Thyroid gland (tissue), 4 donors: ENCODE measurements around the gene CLASP1.

ENCODE experiments used
- POLR2A ChIP-seq, 2 donors: fragments of 450-650 bp; IDR thresholded peaks; one replicate each; pipeline ENCODE4 v1.6.1; 2017; ENCODE audit warnings: antibody characterized with exemption in 2 of 2, mild to moderate bottlenecking in 2 of 2, moderate library complexity in 1 of 2
- TF ChIP-seq, protein P1 (sequence below), 6 experiments: fragments of 200-600 bp in 3 of 6; fragments of 450-650 bp in 3 of 6; sonication (generic) in 3 of 6; IDR thresholded peaks; one replicate each; pipeline ENCODE4 v1.5.1; 2016 to 2019; ENCODE audit warnings: antibody characterized with exemption in 6 of 6, mild to moderate bottlenecking in 2 of 6, inconsistent platforms in 1 of 6, moderate library complexity in 1 of 6

DNA sequence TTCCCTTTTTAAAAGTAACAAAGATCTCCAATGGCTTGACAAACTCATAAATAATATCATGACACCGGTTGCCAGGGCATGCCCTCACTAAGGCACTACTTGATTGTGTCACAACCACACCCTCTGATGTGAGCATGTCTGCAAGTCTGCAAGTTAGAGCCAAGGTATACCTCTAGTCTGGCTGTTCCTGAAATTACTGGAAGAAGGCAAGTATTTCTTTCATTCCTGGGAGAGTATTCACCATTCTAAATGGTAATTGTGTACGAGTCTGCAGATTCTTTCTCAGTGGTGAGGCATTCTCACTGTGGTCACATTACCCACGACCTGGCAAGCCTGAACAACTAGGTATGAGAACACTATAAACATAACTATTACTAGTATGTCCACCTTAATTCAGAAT is 144.3 kb downstream of the CLASP1 start:
- TF ChIP-seq, protein P1, sequence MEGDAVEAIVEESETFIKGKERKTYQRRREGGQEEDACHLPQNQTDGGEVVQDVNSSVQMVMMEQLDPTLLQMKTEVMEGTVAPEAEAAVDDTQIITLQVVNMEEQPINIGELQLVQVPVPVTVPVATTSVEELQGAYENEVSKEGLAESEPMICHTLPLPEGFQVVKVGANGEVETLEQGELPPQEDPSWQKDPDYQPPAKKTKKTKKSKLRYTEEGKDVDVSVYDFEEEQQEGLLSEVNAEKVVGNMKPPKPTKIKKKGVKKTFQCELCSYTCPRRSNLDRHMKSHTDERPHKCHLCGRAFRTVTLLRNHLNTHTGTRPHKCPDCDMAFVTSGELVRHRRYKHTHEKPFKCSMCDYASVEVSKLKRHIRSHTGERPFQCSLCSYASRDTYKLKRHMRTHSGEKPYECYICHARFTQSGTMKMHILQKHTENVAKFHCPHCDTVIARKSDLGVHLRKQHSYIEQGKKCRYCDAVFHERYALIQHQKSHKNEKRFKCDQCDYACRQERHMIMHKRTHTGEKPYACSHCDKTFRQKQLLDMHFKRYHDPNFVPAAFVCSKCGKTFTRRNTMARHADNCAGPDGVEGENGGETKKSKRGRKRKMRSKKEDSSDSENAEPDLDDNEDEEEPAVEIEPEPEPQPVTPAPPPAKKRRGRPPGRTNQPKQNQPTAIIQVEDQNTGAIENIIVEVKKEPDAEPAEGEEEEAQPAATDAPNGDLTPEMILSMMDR (IDR thresholded peaks at IDR 0.05) = no peak
- TF ChIP-seq POLR2A (IDR thresholded peaks at IDR 0.05) = no peak
